HL-60/S4 treated with retinoic acid at 250 ng/mL for 4 days and 3 days (cell line): Measurements from ENCODE around the gene SLC26A6.

Experiments
- in situ Hi-C: fragments of 300-500 bp; cut with MboI; formaldehyde crosslinking; loops from 2 replicates; pipeline ENCODE4 v1.7.0; 2022; ENCODE audit warnings: low sequenced_read_pairs

SLC26A6 gene

GRCh38 chr3:48662145-48662752 is 27.0 kb upstream of the SLC26A6 start:
- in situ Hi-C loops: no loop called here

GRCh38 chr3:48661501-48662144 is 26.4 kb upstream of the SLC26A6 start:
- in situ Hi-C loops: no loop called here

- in situ Hi-C loops: no loop called here
Measured at GRCh38 chr3:48660800-48661400, 25.6 kb upstream of the SLC26A6 start.

DNA sequence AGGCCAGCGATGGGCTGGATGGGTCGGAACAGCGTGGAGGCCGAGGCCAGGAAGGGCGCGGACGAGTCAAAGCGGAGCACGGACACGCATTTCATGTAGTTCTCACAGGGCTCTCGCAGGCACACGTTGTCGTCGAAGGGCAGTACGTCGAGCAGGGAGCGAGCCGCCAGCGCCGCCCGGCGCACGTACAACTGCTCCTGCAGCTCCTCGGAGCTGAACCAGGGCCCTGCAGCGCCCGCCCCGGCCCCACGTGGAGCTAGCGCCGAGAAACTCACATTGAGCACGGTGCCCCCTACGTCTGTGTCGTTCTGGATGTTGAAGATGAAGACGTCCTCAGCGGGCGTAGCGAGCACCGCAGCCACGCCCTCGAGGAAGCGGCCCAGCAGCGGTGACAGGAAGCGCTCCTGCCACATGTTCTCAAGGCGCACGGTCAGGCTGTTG is 21.6 kb upstream of the SLC26A6 start:
- in situ Hi-C loops: no loop called here

DNA sequence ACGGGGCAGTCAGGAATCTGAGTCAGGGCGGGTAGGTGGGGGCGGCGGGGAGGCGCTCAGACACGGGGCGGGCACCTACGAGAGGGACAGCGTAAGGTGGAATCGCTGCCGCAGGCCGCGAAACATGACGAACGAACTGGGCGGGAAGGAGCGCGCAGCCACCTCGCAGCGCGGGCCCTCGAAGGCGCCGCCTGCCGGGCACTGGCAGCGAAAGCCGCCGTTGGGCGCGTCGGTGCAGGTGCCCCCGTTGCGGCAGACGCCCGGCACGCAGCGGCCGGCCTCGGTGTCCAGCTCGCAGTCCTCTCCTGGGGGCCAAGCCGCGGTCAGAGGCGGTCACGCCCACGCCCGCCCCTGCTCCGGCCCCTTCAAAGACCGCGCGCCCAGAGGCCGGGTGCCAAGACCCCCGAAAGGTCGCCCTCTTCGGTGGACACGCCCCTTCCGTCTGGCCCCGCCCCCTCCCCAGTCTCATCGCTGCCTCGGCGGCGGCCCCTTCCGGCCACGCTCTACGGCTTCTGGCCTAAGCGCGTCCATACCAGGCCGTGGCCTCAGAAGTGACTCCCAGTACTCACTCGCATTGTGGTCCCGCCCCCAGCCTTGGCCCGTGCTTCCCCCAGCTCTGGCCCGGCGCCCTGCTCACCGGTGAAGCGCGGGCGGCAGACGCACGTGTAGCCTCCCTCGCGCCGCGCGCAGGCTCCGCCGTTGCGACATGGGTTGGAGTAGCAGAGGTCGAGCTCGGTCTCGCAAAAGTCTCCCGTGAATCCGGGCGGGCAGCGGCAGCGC is 21.0 kb upstream of the SLC26A6 start:
- in situ Hi-C loops: no loop called here

- in situ Hi-C loops: no loop called here
Measured at GRCh38 chr3:48655606-48656005, 20.3 kb upstream of the SLC26A6 start.

GRCh38 chr3:48655063-48655462 is 19.8 kb upstream of the SLC26A6 start:
- in situ Hi-C loops: no loop called here

DNA sequence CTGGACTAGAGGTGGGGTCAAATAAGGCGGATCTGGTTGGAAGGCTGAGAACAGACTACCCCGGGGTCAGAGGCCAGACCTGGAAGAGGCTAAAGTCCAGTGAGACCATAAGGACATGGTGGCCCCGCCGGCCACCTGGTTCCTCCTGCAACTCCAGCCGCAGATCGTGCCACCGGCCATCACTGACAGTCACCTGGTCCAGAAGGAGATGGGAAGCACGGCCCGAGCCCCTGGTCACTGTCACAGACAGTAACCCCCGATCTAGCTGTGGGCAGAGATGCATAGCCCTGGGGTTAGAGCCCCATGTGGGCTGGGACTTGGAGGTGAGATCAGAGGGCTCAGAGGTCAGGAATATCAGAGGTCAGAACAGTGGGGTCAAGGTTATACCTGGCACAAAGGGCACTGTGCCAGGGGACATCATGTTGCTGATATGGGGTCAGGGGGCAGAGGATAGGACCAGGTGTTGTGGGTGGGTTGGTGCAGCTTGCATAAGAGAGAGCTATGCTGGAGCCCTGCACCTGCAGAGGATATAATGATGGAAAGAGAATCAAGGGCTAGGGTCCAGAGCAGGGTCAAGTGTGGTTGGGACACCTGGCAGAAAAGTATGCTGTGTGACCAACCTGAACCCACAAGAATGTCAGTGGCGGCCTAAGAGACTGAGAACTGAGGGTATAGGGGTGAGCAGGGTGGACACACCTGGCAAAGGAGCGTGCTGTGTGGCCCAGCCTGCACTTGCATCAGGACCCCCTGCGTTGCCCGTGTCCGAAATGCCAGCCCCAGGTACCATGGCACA is 17.9 kb upstream of the SLC26A6 start:
- in situ Hi-C loops: no loop called here

DNA sequence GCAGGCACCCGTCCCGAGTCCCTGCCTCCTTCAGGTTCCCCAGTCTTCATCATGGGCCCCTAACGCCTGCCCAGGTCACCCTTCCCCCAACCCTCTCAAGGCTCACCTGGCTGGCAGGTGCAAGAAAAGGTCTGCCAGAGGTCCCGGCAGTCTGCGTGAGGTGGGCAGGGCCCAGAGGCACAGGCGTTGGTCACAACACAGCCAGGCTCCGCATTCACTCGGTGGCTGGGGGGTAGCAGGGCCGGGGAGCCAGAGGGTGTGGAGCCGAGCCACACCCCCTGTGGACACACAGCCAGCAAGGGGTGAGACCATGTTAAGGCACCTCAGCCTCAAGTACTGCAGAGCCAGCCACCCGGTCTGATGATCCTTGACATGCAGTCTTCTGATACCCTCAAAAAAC is 16.5 kb upstream of the SLC26A6 start:
- in situ Hi-C loops: no loop called here

GRCh38 chr3:48650723-48651122 is 15.5 kb upstream of the SLC26A6 start:
- in situ Hi-C loops: no loop called here

DNA sequence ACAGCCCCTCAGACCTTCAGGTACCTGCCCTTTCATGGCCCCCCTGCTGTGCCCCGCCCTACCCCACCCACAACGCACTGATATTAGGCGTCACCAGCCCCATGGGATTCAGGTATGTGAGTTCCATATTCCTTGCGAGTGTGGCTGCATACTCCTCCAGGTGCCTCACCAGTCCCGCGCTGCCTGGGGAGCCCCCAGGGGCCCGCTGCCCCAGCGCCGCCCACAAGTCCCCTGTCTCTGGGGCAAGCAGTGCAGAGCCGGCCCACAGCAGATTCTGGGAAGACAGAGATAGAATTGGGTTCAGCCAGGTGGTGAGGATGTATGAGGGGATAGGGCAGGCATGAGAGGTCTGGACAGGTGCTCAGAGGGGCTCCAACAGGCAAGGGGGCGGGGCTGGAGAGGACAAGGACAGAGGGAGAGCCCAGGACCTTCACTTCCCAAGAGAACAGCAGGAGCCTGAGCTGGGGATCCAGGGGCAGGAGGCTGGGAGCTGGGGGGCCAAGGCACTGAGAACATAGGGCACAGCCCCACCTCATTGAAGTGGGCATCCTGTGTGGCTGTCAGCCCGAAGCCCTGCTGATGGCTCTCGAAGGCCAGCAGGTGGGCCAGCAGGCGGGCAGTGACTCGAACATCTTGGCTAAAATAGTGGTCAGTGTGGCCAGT is 13.1 kb upstream of the SLC26A6 start:
- in situ Hi-C loops: no loop called here

DNA sequence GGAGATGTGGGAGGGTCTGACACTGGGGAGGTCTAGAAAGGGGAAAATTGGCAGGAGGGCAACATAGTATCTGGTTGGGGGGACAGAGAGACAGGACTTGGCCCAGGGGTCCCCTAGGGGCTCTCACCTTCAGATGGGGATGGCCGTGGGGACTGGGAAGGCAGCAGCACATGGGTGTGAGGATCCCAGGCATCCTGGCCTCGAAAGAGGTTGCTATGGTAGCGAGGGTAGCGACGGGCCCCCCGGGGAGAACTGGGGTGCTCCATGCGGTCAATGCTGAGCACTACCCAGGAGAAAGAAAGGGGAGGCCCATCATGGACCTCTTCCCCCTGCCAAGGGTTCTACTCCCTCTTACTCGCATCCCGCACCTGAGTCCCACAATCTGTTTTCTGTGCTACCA is 12.5 kb upstream of the SLC26A6 start:
- in situ Hi-C loops: no loop called here

GRCh38 chr3:48644898-48645760 is 9.9 kb upstream of the SLC26A6 start:
- in situ Hi-C loops: no loop called here

DNA sequence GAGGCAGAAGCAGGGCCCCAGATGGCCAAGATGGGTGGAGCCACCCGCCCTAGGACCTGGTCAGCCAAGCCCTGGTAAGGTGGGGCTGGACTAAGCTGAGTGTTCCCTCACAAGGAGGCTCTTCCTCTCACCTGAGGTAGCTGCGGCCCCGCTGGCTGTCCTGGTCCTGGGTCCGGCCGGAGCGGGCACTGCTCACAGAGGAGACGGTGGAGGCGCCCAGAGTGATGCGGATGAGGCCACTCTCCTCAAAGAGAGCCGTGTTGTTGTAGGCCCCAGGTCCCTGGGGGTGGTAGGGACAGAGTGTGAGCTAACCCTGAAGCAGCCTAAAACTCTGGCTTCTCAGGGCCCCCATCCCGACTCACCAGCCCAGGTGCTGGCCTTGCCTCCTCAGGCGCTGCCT is 7.3 kb upstream of the SLC26A6 start:
- in situ Hi-C loops: no loop called here

GRCh38 chr3:48641396-48641795 is 6.1 kb upstream of the SLC26A6 start:
- in situ Hi-C loops: no loop called here

DNA sequence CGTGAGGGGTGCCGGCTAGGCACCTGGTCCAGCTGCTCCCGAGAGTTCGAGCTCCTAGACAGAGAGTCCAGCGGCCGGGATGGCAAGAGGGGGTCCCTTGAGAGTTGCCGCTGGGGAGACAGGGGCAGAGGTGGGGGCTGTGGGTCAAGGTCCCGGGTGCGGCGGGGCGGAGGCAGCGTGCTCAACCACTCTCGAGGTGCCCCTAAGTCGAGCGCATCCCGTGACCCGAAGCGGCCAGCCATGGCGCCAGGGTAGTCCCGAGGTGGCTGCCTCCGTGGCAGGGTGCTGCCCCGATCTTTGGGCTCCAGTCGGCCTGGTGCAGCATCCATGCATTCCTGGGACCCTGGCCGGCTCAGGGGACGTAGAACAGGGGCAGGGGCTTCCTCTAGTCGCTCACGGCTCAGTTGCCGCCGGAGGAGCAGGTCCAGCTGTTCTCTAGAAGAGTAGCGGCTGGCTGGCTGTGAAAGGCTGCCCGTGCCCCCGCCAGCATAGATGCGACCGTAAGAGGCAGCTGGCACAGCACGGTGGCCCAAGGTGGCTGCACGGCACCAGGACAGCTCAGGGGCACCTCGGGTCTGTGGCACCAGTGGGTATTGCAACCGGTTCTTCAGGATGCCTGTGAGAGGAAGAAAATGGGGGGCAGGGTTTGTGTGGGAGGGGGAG is 4.8 kb upstream of the SLC26A6 start:
- in situ Hi-C loops: no loop called here

GRCh38 chr3:48637305-48637704 is 2.0 kb upstream of the SLC26A6 start:
- in situ Hi-C loops: no loop called here

- in situ Hi-C loops: no loop called here
Measured at GRCh38 chr3:48636149-48636655, 941 bp upstream of the SLC26A6 start.
